ENCODE measurements around the gene CDH4.

DNA sequence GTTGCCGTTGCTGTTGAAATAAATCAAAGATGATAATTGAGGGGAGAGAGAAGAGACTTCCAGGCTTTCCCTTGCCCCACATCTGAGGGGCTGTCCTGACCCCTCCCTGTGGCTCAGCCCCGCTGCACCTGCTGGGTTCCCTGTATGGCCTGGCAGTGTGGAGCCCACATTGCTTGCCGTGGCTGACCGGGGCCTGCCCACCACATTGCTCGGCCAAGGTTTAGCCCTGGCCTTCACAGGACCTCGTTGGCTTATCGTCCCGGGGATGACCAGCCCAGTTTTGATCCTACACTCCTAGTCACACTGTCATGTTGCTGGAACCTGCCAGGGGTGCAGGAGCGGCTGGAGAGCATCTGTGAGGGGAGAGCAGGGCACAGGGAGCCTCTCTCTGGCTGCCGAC is 102.4 kb downstream of the CDH4 start:
- no peak for TF ChIP-seq SMC3 (IDR thresholded peaks at IDR 0.05; ENCODE audit: low read depth, low read length)
- TF ChIP-seq MAZ (IDR thresholded peaks at IDR 0.05; ENCODE audit: borderline replicate concordance, low read depth, low read length): no peak
- TF ChIP-seq, protein P1, sequence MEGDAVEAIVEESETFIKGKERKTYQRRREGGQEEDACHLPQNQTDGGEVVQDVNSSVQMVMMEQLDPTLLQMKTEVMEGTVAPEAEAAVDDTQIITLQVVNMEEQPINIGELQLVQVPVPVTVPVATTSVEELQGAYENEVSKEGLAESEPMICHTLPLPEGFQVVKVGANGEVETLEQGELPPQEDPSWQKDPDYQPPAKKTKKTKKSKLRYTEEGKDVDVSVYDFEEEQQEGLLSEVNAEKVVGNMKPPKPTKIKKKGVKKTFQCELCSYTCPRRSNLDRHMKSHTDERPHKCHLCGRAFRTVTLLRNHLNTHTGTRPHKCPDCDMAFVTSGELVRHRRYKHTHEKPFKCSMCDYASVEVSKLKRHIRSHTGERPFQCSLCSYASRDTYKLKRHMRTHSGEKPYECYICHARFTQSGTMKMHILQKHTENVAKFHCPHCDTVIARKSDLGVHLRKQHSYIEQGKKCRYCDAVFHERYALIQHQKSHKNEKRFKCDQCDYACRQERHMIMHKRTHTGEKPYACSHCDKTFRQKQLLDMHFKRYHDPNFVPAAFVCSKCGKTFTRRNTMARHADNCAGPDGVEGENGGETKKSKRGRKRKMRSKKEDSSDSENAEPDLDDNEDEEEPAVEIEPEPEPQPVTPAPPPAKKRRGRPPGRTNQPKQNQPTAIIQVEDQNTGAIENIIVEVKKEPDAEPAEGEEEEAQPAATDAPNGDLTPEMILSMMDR (conservative IDR thresholded peaks at IDR 0.05; ENCODE audit: low read depth, low read length): no peak
- TF ChIP-seq POLR2A (IDR thresholded peaks at IDR 0.05; ENCODE audit: low read depth, low read length): no peak
- TF ChIP-seq, protein P2, sequence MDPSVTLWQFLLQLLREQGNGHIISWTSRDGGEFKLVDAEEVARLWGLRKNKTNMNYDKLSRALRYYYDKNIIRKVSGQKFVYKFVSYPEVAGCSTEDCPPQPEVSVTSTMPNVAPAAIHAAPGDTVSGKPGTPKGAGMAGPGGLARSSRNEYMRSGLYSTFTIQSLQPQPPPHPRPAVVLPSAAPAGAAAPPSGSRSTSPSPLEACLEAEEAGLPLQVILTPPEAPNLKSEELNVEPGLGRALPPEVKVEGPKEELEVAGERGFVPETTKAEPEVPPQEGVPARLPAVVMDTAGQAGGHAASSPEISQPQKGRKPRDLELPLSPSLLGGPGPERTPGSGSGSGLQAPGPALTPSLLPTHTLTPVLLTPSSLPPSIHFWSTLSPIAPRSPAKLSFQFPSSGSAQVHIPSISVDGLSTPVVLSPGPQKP (IDR thresholded peaks at IDR 0.05; ENCODE audit: borderline replicate concordance, low read depth, low read length): no peak
- no peak for TF ChIP-seq RAD21 (IDR thresholded peaks at IDR 0.05; ENCODE audit: low read length)
- TF ChIP-seq MAFK (IDR thresholded peaks at IDR 0.05; ENCODE audit: low read depth, low read length): no peak
- no peak for TF ChIP-seq CHD1 (IDR thresholded peaks at IDR 0.05; ENCODE audit: low read depth, low read length)
- no peak for TF ChIP-seq MXI1 (IDR thresholded peaks at IDR 0.05; ENCODE audit: borderline replicate concordance, low read depth, low read length)
- TF ChIP-seq RFX5 (IDR thresholded peaks at IDR 0.05; ENCODE audit: low read depth, low read length): no peak

All from IMR-90 (cell line).